Measurements from ENCODE around the gene C4orf51. TPM values are rescaled to one million over a fixed set of nuclear protein-coding genes. Genes with fewer than 3 reads are reported as not detected.

C4orf51 gene
- total and polyA plus RNA-seq, 2 of the 4 experiments (the other 2 are of a cell fraction), result not detected

DNA sequence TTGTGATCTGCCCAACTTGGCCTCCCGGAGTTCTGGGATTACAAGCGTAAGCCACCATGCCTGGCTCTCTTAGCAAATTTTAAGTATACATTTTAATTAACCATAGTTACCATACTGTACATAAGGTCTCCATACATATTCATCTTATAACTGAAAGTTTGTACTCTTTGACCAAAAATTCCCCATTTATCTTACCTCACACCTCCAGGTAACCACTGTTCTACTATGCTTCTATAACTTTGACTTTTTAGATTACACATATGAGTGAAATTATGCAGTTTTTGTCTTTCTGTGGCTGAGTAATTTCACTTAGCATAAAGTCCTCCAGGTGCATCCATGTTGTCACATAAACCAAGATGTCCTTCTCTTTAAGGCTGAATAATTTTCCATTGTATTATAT is 17.4 kb downstream of the C4orf51 start:
- no peak overlapping the region for H3K18ac ChIP-seq (ENCODE audit: low read depth, low read length)
- no peak overlapping the region for H3K4me3 ChIP-seq (ENCODE audit: insufficient read depth, low read depth, low read length)
- H4K20me1 ChIP-seq (ENCODE audit: insufficient read depth, low read length), result no peaks in the 10 kb centered on the region
- no peak overlapping the region for H3K23ac ChIP-seq (ENCODE audit: low read depth, low read length)
- DNase-seq, result no peak
- no peaks in the 10 kb centered on the region for H3K27me3 ChIP-seq (ENCODE audit: control insufficient read depth, insufficient read depth, low read length)
- ChIA-PET CTCF (no interaction called here), POLR2A (ENCODE audit: unreplicated experiment) (interaction anchor here (0.7 kb wide), 1 partner anchor 223 kb away, joined by 11 read pairs; no protein-coding TSS in a partner anchor)
- TF ChIP-seq, protein P1, sequence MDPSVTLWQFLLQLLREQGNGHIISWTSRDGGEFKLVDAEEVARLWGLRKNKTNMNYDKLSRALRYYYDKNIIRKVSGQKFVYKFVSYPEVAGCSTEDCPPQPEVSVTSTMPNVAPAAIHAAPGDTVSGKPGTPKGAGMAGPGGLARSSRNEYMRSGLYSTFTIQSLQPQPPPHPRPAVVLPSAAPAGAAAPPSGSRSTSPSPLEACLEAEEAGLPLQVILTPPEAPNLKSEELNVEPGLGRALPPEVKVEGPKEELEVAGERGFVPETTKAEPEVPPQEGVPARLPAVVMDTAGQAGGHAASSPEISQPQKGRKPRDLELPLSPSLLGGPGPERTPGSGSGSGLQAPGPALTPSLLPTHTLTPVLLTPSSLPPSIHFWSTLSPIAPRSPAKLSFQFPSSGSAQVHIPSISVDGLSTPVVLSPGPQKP (IDR thresholded peaks at IDR 0.05; ENCODE audit: borderline replicate concordance, low read depth, low read length), result no peak
- TF ChIP-seq MAFK (IDR thresholded peaks at IDR 0.05; ENCODE audit: low read depth, low read length), result no peak
- no peak for TF ChIP-seq MXI1 (IDR thresholded peaks at IDR 0.05; ENCODE audit: borderline replicate concordance, low read depth, low read length)
- no peak for TF ChIP-seq RAD21 (IDR thresholded peaks at IDR 0.05; ENCODE audit: low read length)
- no peak for TF ChIP-seq CEBPB (IDR thresholded peaks at IDR 0.05; ENCODE audit: low read depth, low read length)
- no peak for TF ChIP-seq BHLHE40 (IDR thresholded peaks at IDR 0.05; ENCODE audit: low read depth, low read length)
- no peak for TF ChIP-seq CHD1 (IDR thresholded peaks at IDR 0.05; ENCODE audit: low read depth, low read length)
- TF ChIP-seq NFE2L2 (IDR thresholded peaks at IDR 0.05; ENCODE audit: low read depth, low read length), result no peak
- TF ChIP-seq SMC3 (IDR thresholded peaks at IDR 0.05; ENCODE audit: low read depth, low read length), result no peak
- no peak for TF ChIP-seq MAZ (IDR thresholded peaks at IDR 0.05; ENCODE audit: borderline replicate concordance, low read depth, low read length)
- TF ChIP-seq, protein P2, sequence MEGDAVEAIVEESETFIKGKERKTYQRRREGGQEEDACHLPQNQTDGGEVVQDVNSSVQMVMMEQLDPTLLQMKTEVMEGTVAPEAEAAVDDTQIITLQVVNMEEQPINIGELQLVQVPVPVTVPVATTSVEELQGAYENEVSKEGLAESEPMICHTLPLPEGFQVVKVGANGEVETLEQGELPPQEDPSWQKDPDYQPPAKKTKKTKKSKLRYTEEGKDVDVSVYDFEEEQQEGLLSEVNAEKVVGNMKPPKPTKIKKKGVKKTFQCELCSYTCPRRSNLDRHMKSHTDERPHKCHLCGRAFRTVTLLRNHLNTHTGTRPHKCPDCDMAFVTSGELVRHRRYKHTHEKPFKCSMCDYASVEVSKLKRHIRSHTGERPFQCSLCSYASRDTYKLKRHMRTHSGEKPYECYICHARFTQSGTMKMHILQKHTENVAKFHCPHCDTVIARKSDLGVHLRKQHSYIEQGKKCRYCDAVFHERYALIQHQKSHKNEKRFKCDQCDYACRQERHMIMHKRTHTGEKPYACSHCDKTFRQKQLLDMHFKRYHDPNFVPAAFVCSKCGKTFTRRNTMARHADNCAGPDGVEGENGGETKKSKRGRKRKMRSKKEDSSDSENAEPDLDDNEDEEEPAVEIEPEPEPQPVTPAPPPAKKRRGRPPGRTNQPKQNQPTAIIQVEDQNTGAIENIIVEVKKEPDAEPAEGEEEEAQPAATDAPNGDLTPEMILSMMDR (conservative IDR thresholded peaks at IDR 0.05; ENCODE audit: low read depth, low read length), result no peak
- no peak overlapping the region for H2BK20ac ChIP-seq (ENCODE audit: low read depth, low read length)
- no peak overlapping the region for H3K56ac ChIP-seq (ENCODE audit: extremely low read depth, insufficient read depth, low read length)
- H2BK15ac ChIP-seq (ENCODE audit: low read depth, low read length), result no peak overlapping the region
- H3K4me2 ChIP-seq (ENCODE audit: low read depth, low read length), result no peak overlapping the region
- H3K79me1 ChIP-seq (ENCODE audit: low read depth in 1 of 2, low read length in 2 of 2), result no peaks in the 10 kb centered on the region
- H3K4ac ChIP-seq (ENCODE audit: low read depth, low read length), result no peak overlapping the region
- WGBS, 2 experiments (ENCODE audit: extremely low coverage in 2 of 2, insufficient read length in 1 of 2), result no CpG with 5 or more reads among the region's 2 CpGs
- in situ Hi-C loops (cut with MboI; ENCODE audit: low sequenced_read_pairs) (no loop called here), dilution Hi-C loops (cut with HindIII; ENCODE audit: low sequenced_read_pairs, unreplicated experiment) (no loop called here), intact Hi-C loops (cut with micrococcal nuclease) (no loop called here)
- H2AK9ac ChIP-seq (replicated peaks; ENCODE audit: low read depth, low read length, poor library complexity), result no peak overlapping the region
- H3K27ac ChIP-seq (ENCODE audit: insufficient read depth, low read length), result no peak overlapping the region
- no peak overlapping the region for H4K91ac ChIP-seq (ENCODE audit: insufficient read depth, low read depth, low read length)
- no peak overlapping the region for H4K8ac ChIP-seq (ENCODE audit: low read depth in 2 of 2, low read length in 2 of 2)
- ATAC-seq (ENCODE audit: low read depth), result no peak
- H2AFZ ChIP-seq (replicated peaks; ENCODE audit: low read length, poor library complexity), result no peak overlapping the region
- no peak overlapping the region for H4K5ac ChIP-seq (ENCODE audit: low read depth, low read length)
- H3K4me1 ChIP-seq (ENCODE audit: control insufficient read depth, insufficient read depth, low read length), result no peaks in the 10 kb centered on the region
- H3K9me3 ChIP-seq (ENCODE audit: control insufficient read depth, insufficient read depth, low read length), result no peaks in the 10 kb centered on the region
- no peaks in the 10 kb centered on the region for H3K36me3 ChIP-seq (ENCODE audit: control insufficient read depth, insufficient read depth, low read length)
- no peaks in the 10 kb centered on the region for H3K9me1 ChIP-seq (ENCODE audit: insufficient read depth, low read length)
- no peak overlapping the region for H3K9ac ChIP-seq (ENCODE audit: low read depth, low read length)
- no TSS peak for BruUV-seq (replicated peaks)
- H3K14ac ChIP-seq (replicated peaks; ENCODE audit: low read depth, low read length), result no peak overlapping the region
- no peak overlapping the region for H2BK120ac ChIP-seq (ENCODE audit: low read depth, low read length)
- no peak overlapping the region for H2BK5ac ChIP-seq (ENCODE audit: low read depth, low read length, poor library complexity, severe bottlenecking)
- H2AK5ac ChIP-seq (ENCODE audit: low read depth, low read length), result no peak overlapping the region
